ENCODE data around the gene NPLOC4.

Gene NPLOC4

DNA sequence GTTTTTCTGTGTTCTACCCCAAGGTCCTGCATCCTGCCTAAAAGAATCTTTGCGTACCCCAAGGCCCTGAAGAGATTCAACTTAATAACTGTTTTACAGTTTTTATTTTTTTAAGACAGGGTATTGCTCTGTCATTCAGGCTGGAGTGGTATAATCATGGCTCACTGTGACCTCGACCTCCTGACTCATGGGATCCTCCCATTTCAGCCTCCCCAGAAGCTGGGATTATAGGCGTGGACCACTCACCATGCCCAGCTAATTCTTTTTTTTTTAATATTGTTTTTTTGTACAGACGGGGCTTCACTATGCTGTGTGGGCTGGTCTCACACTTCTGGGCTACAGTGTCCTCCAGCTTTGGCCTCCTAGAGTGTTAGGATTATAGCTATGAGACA is 75.4 kb downstream of the NPLOC4 start:
- FAIRE-seq, result no peak

DNA sequence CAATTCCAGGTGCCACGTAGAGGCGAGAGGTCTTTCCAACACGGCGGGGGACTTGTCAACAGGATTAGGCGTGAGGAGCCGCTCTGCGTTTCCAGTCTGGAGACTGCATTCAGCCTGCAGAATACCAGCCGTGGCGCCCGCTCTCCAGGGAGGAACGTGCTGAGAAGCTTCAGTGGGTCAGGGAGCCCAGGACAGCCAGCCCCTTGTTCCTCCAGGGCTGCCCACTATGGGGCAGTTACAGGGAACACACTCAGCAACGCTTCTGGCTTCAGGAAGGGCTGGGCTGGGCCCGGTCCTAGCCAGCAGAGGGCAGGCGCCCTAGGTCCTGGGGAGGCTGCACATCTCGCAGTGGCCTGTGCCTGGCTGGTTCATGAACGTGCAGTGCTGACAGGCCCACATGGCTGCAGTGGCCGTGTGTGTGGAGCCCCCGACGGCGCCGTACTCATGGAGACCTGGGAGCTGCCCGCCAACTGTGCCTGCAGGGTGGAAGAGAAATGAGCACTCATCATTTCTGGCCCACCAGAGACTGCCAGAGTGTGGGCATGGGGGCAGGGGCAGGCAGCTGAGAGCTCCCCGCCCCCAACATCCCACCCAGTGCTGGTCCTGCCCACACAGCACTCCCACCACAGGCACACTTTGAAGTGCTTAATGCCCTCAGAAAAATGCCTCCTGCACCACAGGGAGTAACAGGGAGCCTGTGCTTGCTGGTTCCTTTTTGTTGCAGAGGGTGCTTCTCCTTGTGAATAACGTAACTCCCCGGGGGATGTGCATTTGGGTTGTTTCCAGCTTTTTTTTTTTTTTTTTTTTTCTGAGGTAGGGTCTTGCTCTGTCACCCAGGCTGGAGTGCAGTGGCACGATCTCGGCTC is 77.7 kb downstream of the NPLOC4 start:
- no peak for FAIRE-seq

DNA sequence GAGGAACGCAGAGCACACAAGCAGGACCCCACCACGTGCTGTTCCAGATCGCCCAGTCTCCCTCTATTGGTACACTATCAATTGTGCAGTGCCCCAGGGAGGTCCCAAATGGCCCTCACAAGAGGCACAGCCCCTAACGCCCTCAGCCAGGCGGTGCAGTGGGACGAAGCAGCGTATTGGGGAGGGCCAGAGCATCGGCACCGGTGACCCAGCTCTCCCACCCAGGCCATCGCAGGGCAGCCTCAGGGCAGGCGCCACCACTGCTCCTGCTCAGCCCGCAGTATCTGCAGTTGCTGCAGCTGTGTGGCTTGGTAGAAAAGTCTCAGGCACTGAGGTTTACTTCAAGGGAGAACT is 78.8 kb downstream of the NPLOC4 start:
- FAIRE-seq, result no peak

DNA sequence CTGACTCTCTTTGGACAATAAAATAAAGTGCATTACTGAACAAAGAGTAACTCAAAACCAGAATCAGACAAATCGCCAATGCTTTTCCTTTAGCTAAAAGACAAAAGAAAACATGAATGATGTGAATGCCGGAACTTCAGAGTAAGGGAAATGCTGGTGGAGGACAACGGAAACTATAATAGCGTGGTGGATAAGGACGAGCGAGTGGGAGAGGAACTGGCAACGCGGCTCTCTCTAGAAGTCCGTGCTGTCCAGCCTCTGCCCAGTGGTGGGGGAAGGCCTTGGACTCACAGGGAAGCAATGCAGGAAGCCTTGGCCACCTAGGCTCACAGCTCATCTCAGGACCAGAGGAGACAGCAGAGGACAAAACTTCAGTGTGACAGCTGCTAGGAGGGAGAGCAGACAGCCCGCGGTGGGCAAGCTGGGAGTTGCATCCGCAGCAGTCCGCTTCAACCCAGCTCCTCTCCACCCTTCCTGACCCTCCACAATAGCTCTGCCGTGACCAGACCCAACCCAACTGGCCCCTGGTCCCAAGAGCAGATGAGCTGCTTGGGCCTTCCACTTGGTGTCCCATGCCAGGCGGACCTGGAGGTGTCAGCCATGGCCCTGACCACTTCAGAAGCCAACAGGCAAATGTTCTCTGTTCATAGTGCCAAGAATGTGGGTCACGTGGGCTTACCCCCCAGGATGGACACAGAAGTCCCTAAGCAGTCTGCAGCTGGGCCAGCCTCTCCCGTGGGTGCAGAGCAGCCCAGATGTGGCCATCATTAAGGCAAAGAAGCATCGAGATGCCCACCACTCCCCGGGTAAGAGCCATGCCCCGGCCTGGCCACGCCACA is 79.4 kb downstream of the NPLOC4 start:
- FAIRE-seq, result no peak

DNA sequence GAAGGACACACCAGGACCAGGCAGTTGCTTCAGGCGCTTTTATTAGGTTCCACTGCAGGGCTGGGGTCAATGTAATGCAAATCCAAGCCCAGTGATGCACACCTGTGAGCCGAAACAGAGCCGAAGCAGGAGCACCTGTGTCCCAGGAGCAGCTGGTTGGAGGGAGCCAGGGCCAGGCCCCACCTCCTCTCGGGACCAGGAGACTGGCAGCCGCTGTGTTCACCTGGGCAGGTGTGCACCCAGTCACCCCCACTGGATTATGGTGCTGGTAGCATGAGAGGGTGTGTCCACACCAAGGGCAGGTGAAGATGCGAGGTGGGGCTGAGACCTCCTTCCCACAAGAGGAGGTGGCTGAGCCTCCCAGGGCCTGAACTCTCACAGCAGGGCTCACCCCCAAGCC is 80.0 kb downstream of the NPLOC4 start:
- FAIRE-seq, result no peak

DNA sequence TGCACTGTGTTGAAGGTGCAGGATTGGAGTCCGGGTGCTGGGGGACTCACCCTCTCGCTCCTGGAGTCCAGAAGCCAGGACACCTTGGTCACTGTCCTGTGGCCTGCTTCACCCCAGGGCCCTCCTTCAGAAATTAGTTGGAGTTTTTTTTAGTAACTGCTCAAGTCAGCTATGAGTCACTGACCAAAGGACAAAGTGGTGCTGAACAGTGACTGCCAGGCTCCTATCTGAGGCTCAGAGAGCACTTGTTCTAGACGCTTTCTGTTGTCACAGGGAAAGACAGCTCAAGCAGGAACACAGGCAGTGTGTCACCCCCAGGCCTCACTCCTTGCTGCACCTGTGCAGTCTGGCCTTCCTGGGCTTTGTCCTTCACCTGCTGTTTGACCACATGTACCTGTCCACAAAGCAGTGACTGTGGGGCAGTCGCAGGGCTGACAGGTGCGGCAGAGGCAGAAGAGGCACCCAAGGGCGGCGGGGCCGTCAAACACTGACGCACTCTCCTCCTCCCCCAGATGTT is 80.7 kb downstream of the NPLOC4 start:
- FAIRE-seq, result no peak

DNA sequence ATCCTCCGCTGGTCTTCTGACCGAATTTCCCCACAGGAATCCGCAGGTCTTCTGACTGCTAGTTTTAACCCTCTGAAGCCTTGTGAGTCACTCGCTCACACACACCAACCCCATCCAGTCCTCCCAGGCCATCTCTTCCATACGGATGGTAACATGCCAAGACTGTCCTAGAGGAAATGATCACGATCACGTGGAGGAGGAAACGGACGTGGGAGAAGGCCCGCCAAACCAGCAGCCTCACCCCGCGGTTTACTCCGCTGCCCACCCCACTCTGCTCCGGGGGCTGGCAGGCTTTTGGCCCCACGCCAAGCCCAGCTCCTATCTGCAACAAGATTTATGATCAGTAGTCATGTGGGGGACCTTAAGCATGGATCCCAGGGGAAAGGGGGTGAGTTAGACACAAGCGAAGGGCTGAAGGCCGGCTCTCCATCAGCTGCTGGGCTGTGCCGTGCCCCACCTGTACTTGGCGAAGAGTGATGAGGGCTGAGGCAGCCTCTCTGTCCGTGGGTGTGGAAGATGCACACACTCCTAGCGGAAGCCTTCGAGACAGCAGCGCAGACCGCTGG is 83.2 kb downstream of the NPLOC4 start:
- FAIRE-seq, result no peak

DNA sequence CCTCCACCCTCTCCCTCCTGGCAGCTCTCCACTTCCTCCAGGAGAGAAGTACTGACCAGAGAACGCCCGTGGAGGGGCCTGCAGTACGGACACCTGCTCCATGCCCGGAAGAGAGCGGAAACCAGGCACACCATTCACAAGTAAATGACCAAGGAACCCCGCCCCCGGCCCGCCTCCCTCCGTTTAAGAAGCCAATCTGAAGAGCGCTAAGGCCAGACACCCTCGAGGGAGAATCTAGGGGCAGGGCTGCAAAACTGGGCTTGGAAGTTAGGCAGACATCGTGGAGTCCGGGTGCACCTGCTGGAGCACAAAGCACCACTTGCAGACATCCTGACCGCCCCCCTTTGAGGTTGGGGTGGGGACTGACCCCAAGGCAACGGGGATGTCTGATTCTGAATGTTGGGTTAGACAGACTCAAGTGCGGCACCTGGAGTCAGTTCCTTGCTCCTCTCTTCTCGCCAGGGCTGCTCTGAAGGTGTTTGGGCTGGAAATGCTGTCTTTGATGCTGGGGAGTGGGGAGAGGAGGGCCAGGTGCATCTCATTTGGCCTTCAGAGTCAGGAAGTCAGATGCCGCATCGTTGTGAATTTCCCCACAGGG is 83.8 kb downstream of the NPLOC4 start:
- no peak for FAIRE-seq

DNA sequence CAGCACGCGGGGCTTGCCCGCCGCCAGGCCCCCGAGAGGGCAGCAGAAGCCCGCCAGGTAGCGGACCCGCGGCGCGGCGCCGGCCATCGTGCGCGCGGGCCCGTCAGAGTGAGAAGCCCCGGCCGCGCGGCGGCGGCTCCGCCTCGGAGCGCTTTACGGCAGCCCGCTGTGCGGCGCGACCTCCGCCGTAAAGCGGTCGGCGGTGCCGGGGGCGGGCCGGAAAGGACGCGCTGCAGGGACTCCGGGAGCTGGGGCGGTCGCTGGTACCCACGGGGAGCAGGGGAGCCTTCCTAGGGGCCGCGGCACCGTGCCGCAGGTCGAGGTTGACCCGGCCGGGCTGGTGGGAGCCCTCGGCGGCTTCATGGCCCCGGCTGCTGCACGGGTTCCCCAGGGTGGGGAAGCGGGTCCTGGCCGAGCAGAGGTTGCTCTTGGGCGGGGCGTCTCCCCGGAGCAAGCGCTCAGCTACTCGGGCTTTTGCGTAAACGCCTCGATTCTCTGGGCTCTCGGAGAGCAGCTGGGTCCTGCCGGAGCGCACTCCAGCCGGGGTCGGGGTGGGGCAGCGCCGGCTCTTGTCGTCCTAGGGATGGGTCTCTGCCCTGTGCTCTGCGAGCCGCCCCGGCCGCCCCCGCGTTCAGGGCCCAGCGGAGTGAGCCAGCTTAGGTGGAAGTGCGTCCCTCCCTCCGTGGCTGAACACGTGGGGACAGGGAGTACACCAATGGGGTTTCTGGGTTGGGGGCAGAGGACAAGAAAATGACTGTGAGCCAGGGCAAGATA is 84.5 kb downstream of the NPLOC4 start, which contains the start of gene FAAP100:
TSS of gene FAAP100 (minus strand) at position 110 of the 774 bp plus-strand sequence. CDS start at position 87, 23 bp downstream.
- FAIRE-seq, result no peak

DNA sequence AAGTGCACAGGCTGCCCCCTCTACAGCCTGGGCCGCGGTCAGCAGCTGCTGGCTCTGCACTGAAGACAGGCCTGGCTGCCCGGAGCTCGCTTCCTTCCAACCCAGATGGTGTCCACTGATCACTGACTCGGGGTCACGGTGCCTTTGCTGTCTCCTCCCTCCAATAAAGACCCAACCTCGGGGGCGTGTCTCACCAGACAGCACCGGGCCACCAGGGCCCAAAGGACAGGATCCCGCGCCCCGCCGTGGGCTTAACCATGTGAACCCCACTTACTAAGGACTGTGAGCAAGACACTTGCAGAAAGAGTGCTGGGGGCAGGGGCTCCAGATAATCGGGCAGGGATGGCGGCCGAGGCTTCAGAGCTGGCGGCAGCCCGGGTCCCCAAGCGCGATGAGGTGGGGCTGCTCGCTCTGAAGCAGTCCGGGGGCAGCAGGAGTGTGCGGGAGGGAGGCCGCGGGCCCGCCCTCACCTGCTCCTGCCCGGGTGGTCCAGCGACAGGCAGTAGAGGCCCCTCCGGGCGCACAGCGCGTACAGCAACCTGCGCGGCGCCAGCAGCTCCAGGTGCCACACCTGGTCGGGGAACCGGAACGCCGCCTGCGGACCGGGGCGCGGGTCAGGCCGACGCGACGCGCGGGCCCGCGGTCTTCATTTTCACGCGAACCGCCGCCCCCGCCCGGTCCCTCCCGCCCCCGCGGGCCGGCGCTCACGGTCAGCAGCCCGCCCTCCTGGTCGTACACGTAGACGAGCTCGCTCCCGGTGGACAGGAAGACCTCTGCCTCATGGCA is 85.3 kb downstream of the NPLOC4 start:
- FAIRE-seq, result no peak

DNA sequence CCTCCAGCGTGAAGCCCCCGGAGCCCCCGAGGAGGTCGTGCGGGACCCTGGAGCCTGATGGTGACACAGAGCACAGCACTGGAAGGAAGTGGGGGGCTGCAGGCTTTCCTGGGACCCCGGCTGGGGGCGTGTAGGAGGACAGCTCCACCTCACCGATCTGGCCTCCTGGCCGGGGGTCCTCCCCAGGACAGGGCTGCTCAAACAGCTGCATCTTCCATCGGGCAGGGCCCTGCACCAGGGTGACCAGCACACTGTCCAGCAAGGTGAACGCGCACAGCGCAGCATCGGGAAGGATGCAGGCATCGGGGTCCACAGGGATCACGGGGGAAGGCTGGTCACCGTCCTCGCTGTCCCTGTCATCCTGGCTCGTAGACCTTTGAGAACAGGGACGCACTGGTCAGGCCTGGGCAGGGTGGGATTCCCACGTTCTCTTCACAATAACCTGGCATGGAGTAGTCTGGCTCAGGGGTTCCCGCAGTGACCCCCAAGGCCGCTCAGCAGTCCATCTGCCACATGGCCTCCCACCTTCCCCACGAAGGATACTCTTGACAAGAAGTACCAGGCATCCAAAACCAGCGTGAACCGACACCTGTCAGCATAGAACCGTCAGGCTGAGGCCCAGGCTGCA is 86.0 kb downstream of the NPLOC4 start:
- no peak for FAIRE-seq

DNA sequence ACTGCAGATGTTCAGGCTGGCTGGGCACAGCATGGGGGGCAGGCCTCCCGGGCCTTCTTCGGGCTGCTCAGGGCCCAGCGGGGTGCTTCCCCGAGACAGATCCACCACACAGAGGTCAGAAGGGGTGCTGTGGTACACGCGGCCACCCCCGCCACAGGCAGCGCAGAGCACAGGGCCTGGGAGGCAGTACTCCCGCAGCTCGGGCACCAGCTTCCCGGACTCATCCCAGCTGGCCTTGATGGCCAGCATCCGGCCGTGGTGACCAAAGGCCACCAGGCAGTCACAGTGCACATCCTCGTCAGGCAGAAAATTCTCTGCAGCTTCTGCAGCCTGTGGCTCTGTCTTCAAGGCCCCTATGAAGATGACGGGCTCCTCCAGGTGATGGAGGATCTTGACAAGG is 86.6 kb downstream of the NPLOC4 start:
- FAIRE-seq, result no peak

DNA sequence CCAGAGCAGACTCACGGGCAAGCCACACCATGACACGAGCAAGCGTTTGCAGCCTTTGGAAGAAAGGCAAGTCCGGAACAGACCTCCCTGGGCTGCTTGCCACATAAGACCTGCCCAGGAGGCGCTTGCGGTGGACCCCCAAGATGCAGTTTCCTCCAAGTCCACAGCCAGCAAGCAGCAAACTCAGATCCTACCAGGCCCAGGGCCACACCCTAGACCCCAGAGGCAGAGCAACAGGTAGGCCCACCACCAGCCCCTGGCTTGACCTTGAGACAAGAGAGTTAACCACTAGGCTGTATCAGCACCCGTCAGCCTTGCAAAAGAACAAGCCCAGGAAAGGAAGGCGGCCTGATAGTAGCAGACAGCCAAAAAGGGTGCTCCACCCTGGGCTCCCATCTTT is 87.1 kb downstream of the NPLOC4 start:
- FAIRE-seq, result no peak

DNA sequence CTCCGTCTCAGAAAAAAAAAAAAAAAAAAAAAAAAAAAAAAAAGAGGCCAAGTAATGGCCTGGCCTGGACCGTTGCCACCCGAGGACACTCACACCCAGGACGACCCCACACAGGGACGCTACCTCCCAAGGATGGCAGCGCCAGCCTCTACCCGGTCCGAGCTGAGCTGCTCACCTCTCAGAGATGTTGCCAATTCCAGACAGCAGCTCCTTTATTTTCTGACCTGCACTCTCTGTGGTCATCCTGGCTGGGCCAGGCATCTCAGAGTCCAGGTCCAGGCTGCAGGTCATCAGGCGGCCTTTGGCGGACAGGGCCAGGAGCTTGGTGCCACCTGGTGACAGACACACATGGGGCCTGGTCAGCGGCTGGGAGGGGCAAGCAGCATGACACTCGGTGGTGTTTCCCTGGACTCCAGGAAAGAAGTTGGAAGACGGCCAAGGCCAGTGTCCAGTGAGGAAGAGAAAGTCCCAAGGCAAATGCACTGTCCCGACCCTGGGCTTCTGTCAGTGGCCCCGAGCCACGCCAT is 87.8 kb downstream of the NPLOC4 start:
- no peak for FAIRE-seq

DNA sequence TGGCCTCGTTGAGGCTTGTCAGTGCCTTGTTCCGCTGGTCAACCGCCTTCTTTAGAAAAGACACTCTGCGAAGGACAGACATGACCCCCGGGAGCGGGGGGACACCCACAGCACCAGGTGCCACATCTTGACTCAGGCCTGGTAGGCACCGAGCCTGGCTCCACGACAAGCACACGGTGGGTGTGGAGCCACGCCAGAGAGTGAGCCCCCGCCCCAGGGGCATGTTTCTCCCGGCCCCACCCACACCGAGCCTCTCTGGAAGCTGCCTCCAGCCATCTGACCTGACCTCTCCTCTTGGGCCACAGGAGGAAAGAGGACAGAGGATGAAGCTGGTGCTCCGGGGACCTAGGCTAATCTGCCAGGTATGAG is 89.3 kb downstream of the NPLOC4 start:
- no peak for FAIRE-seq

DNA sequence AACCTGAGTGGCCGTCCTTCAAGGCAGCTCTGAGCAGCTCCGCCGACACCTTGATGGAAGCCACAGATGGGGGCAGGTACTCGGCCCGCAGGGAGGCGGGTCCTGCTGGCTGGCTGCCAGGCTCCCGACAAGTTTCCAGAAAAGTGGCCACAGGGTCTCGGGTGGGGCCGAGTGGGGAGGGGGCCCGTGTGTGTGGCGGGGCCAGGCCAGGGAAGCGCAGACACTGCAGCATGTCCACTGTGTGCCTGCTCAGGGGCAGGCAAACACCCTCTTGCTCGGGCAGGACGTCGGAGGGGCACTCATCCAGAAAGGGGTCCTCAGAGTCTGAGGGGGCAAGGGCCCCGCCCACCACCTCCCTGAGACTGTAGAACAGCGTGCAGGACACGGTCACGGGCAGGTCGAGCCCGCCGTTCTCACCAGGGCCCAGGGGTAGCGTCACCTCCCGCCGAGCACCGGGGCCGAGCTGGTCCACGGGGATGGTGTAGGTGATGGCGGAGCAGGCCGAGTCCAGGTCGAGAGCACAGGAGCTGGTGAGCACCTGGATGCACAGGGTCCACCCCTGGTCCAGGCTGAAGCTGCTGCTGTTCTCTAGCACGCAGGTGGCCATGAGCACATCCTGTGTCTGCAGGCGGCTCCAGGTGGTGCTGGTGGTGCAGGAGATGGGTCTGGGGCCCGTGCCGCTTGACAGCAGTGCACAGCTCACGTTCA is 89.9 kb downstream of the NPLOC4 start:
- no peak for FAIRE-seq

DNA sequence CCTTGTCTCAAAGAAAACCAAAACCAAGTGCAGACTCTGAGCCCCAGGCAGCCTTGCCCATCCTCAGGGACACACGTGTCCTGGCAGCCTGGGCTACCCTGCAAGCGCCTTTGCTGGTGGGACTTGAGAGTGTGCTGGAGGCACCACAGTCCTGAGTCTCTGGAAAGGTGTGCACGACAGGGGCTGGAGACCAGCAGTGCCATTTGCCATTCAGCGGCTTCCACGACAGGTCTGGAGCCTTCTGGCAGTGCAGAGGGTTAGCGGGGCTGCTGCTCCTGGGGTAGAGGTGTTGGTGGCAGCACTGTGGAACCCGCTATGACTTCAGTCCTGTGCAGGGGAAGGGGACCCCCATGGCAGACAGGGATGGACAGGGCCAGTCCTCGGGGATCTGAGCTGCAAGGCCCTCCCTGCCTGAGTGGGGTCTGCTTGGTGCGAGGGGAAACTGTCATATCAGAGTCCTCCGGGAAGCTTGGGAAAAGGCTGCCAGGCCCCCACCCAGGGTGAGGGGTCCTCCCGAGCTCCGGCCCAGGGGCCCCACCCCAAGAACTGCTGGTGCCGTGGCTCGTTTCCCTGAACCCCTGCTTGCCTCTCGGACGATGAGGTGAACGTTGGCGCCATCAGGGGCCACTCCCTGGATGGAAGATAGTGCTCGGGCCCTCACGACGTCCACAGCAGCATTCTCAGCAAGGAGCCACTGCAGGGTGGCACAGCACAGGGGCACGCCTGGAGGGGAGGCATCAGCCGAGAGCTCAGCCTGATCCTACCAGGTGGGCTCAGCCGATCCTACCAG is 91.6 kb downstream of the NPLOC4 start:
- FAIRE-seq, result no peak

DNA sequence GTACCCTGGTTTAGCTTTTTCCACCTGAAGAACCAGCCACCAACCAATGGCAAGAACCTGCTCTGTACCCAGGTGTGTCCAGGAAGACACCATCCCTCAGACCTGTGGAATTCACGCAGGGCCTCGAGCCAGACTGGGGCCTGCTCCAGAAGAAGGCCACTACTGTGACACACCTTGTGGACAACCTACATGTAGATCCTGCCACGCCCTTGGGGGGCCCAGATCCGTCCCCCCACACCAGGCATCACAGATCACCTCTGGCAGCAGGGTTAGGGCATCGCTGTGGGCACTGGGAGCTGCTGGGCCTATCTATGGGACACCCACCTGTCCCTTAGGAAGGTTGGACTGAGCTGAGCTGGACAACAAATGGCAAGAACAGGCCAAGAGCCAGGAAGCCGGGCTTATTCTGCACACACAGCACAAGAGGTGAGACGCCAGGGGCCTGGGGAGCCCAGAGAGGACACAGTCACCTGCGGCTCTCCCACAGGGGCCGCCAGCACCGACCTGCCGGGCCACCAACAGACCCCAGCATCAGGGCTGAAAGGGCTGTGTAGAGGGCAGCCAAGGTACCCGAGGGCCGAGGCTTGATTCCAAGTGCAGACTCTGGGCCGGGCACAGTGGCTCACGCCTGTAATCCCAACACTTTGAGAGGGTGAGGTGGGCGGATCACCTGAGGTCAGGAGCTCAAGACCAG is 92.5 kb downstream of the NPLOC4 start:
- no peak for FAIRE-seq

DNA sequence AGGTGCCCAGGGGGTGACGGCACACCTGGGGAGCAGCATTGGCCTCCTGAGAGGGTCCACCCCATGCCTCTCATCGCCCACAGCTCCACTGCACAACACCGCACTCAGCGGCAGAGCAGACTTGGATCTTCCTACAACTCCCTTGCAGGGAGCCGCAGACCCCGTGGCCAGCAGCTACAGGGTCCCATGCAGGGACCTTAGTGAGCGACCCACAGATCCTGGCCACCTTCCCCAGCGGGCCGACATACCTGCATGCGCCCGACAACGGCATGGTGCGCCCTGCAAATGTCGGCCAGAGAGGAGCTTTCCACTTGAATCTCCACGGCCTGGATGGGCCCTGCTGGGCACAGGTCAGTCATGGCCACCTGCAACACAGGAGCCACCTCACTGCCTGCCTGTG is 93.2 kb downstream of the NPLOC4 start:
- FAIRE-seq, result no peak
